ENCODE measurements around the gene RPS6KA2. TPM values are rescaled to one million over a fixed set of nuclear protein-coding genes. Genes with fewer than 3 reads are reported as not detected.

The RPS6KA2 gene
- total and polyA plus RNA-seq, 2 experiments from 2014 or later: 12.5 to 25.3 TPM

- Histone ChIP-seq H2AFZ (no peak overlapping the region), H4K20me1 (replicated peaks; ENCODE audit: insufficient read depth) (no peaks in the 10 kb centered on the region), H3K9me2 (ENCODE audit: insufficient read depth) (no peaks in the 10 kb centered on the region), H3K4me1 (ENCODE audit: insufficient read depth) (no peaks in the 10 kb centered on the region), H3K27ac (ENCODE audit: low read depth) (no peak overlapping the region), H3K79me2 (replicated peaks; ENCODE audit: insufficient read depth) (no peaks in the 10 kb centered on the region), H3K36me3 (ENCODE audit: insufficient read depth) (no peaks in the 10 kb centered on the region), H3F3A (replicated peaks; ENCODE audit: low read depth) (no peaks in the 10 kb centered on the region), H3K27me3 (ENCODE audit: insufficient read depth) (no peaks in the 10 kb centered on the region), H3K4me2 (no peak overlapping the region), H3K4me3 (no peak overlapping the region)
- Mint-ChIP-seq H3K9me3 (peaks cover 6% of the 10 kb centered on the region; the same call in 2 of the 3 replicates), H3K27ac (no peak overlapping the region), H3K4me1 (no peaks in the 10 kb centered on the region), H3K4me3 (no peak overlapping the region), H3K36me3 (ENCODE audit: low read depth) (peaks cover 62% of the 10 kb centered on the region), H3K27me3 (ENCODE audit: insufficient read depth, low read depth, poor library complexity) (peaks cover 5% of the 10 kb centered on the region)
- DNase-seq (ENCODE audit: low spot score) (no peak), ATAC-seq (no peak)
- TF ChIP-seq ZNF114 (CRISPR knock-in tag; IDR thresholded peaks at IDR 0.05): no peak
- TF ChIP-seq CREB1 (CRISPR knock-in tag; IDR thresholded peaks at IDR 0.05; ENCODE audit: low read depth): no peak
- no peak for TF ChIP-seq EZH2 (IDR thresholded peaks at IDR 0.05; ENCODE audit: low read depth, unreplicated experiment)
- no peak for TF ChIP-seq ZNF331 (CRISPR knock-in tag; IDR thresholded peaks at IDR 0.05; ENCODE audit: low read depth)
- no peak for TF ChIP-seq ETS1 (IDR thresholded peaks at IDR 0.05)
- TF ChIP-seq CTCF (conservative IDR thresholded peaks at IDR 0.05; ENCODE audit: low read depth in 2 of 2): no peak
- no peak for TF ChIP-seq ZNF462 (CRISPR knock-in tag; IDR thresholded peaks at IDR 0.05)
- TF ChIP-seq EZH2phosphoT487 (IDR thresholded peaks at IDR 0.05; ENCODE audit: unreplicated experiment): no peak
- TF ChIP-seq STAT1 (IDR thresholded peaks at IDR 0.05; ENCODE audit: unreplicated experiment): no peak
- TF ChIP-seq POLR2AphosphoS5 (IDR thresholded peaks at IDR 0.05; ENCODE audit: low read depth): no peak
- no peak for TF ChIP-seq REST (IDR thresholded peaks at IDR 0.05; ENCODE audit: unreplicated experiment)
- no peak for TF ChIP-seq JUNB (IDR thresholded peaks at IDR 0.05; ENCODE audit: unreplicated experiment)
- TF ChIP-seq NANOG (IDR thresholded peaks at IDR 0.05; ENCODE audit: borderline replicate concordance): no peak
These were observed 176.7 kb downstream of the RPS6KA2 start for GRCh38 chr6:166450167-166450873.
